Activated naive CD8-positive, alpha-beta T cell treated with anti-CD3 and anti-CD28 coated beads for 36 hours (primary cell): ENCODE data around the gene SMNDC1. TPM values are rescaled to one million over a fixed set of nuclear protein-coding genes. Genes with fewer than 3 reads are reported as not detected.
A peak's percentile ranks its signal among the peaks of the same experiment; 100 is the strongest.
"Not testable (repeated sequence)": the region's sequence is repeated elsewhere in the genome, so short reads cannot be mapped to it uniquely, and the experiment has no call there.

ENCODE experiments used
- DNase-seq: peaks from one replicate; pipeline ENCODE4 v3.0.0; 2021
- H3K27ac Mint-ChIP-seq: one replicate; pipeline ENCODE4 v1.8.0; 2022; ENCODE audit warnings: mild to moderate bottlenecking, moderate library complexity, mixed read lengths
- H3K27me3 Mint-ChIP-seq: one replicate; pipeline ENCODE4 v1.8.0; 2022; ENCODE audit warnings: mild to moderate bottlenecking, mixed read lengths
- H3K36me3 Mint-ChIP-seq: one replicate; pipeline ENCODE4 v1.8.0; 2021; ENCODE audit warnings: mild to moderate bottlenecking, mixed read lengths
- H3K4me1 Mint-ChIP-seq: one replicate; pipeline ENCODE4 v1.8.0; 2021; ENCODE audit warnings: mixed read lengths
- H3K4me3 Mint-ChIP-seq: one replicate; pipeline ENCODE4 v1.8.0; 2022; ENCODE audit warnings: mild to moderate bottlenecking, moderate library complexity, mixed read lengths
- H3K9me3 Mint-ChIP-seq: one replicate; pipeline ENCODE4 v1.8.0; 2022; ENCODE audit warnings: mixed read lengths
- total RNA-seq, 2 experiments: library from RNA; stranded (reverse); gene quantifications; one replicate each; pipeline ENCODE4 v1.2.3, GENCODE V29; 2021

The SMNDC1 gene
- total RNA-seq, 2 experiments from 2014 or later, result 55.1 to 56.9 TPM

GRCh38 chr10:110337401-110337800 lies 32.7 kb upstream of the SMNDC1 start:
- Mint-ChIP-seq H3K27me3 (no peaks in the 10 kb centered on the region), H3K4me1 (peaks cover 7% of the 10 kb centered on the region), H3K27ac (no peak overlapping the region), H3K36me3 (no peaks in the 10 kb centered on the region), H3K9me3 (no peaks in the 10 kb centered on the region), H3K4me3 (no peak overlapping the region)
- no peak for DNase-seq

- H3K27ac Mint-ChIP-seq, result no peak overlapping the region
- H3K4me3 Mint-ChIP-seq, result no peak overlapping the region
These were observed 31.5 kb upstream of the SMNDC1 start for GRCh38 chr10:110336111-110336721.

GRCh38 chr10:110335314-110336064 lies 30.8 kb upstream of the SMNDC1 start:
- no peak overlapping the region for H3K27ac Mint-ChIP-seq
- no peak for DNase-seq

More at GRCh38 chr10:110336111-110336721, 31.5 kb upstream of the SMNDC1 start:
- no peaks in the 10 kb centered on the region for H3K36me3 Mint-ChIP-seq
- no peak for DNase-seq
- peaks cover 7% of the 10 kb centered on the region for H3K4me1 Mint-ChIP-seq
- H3K27me3 Mint-ChIP-seq, result no peaks in the 10 kb centered on the region
- H3K9me3 Mint-ChIP-seq, result no peaks in the 10 kb centered on the region

GRCh38 chr10:110334061-110334656 lies 29.4 kb upstream of the SMNDC1 start:
- no peak for DNase-seq
- H3K36me3 Mint-ChIP-seq, result peaks cover 6% of the 10 kb centered on the region
- H3K4me3 Mint-ChIP-seq, result no peak overlapping the region
- H3K27me3 Mint-ChIP-seq, result no peaks in the 10 kb centered on the region
- H3K9me3 Mint-ChIP-seq, result peaks cover 14% of the 10 kb centered on the region
- no peak overlapping the region for H3K27ac Mint-ChIP-seq
- H3K4me1 Mint-ChIP-seq, result peaks cover 7% of the 10 kb centered on the region

More at GRCh38 chr10:110335314-110336064, 30.8 kb upstream of the SMNDC1 start:
- peaks cover 7% of the 10 kb centered on the region for H3K4me1 Mint-ChIP-seq
- H3K27me3 Mint-ChIP-seq, result no peaks in the 10 kb centered on the region
- H3K36me3 Mint-ChIP-seq, result no peaks in the 10 kb centered on the region
- H3K4me3 Mint-ChIP-seq, result no peak overlapping the region
- peaks cover 6% of the 10 kb centered on the region for H3K9me3 Mint-ChIP-seq

- not testable (repeated sequence) for H3K4me3 Mint-ChIP-seq, H3K27ac Mint-ChIP-seq
These were observed 26.6 kb upstream of the SMNDC1 start for GRCh38 chr10:110331226-110331795.

GRCh38 chr10:110330675-110331074 lies 26.0 kb upstream of the SMNDC1 start:
- Mint-ChIP-seq H3K36me3 (peaks cover 6% of the 10 kb centered on the region), H3K27me3 (peaks cover 7% of the 10 kb centered on the region), H3K27ac (no peak overlapping the region)

More at GRCh38 chr10:110331226-110331795, 26.6 kb upstream of the SMNDC1 start:
- not testable (repeated sequence) for DNase-seq, H3K27me3 Mint-ChIP-seq, H3K36me3 Mint-ChIP-seq, H3K4me1 Mint-ChIP-seq
- peaks cover 15% of the 10 kb centered on the region for H3K9me3 Mint-ChIP-seq

GRCh38 chr10:110327262-110327914 lies 22.7 kb upstream of the SMNDC1 start:
- peaks cover 11% of the 10 kb centered on the region for H3K4me1 Mint-ChIP-seq
- no peak for DNase-seq
- H3K27ac Mint-ChIP-seq, result no peak overlapping the region
- peaks cover 16% of the 10 kb centered on the region for H3K9me3 Mint-ChIP-seq
- no peak overlapping the region for H3K4me3 Mint-ChIP-seq
- peaks cover 8% of the 10 kb centered on the region for H3K27me3 Mint-ChIP-seq
- H3K36me3 Mint-ChIP-seq, result peaks cover 6% of the 10 kb centered on the region

More at GRCh38 chr10:110330675-110331074, 26.0 kb upstream of the SMNDC1 start:
- H3K4me1 Mint-ChIP-seq, result peaks cover 9% of the 10 kb centered on the region
- no peak overlapping the region for H3K4me3 Mint-ChIP-seq
- H3K9me3 Mint-ChIP-seq, result peaks cover 15% of the 10 kb centered on the region
- no peak for DNase-seq

GRCh38 chr10:110326351-110327032 lies 21.8 kb upstream of the SMNDC1 start:
- peaks cover 20% of the 10 kb centered on the region for H3K9me3 Mint-ChIP-seq
- H3K4me3 Mint-ChIP-seq, result no peak overlapping the region
- no peak overlapping the region for H3K27ac Mint-ChIP-seq
- H3K36me3 Mint-ChIP-seq, result peaks cover 6% of the 10 kb centered on the region
- DNase-seq, result no peak
- peaks cover 11% of the 10 kb centered on the region for H3K4me1 Mint-ChIP-seq
- H3K27me3 Mint-ChIP-seq, result peaks cover 11% of the 10 kb centered on the region

- Mint-ChIP-seq H3K27me3 (peaks cover 11% of the 10 kb centered on the region), H3K4me1 (peaks cover 11% of the 10 kb centered on the region), H3K4me3 (no peak overlapping the region), H3K36me3 (peaks cover 3% of the 10 kb centered on the region), H3K9me3 (peaks cover 13% of the 10 kb centered on the region), H3K27ac (peak overlapping the region; percentile 61)
- DNase-seq, result no peak
These were observed 20.1 kb upstream of the SMNDC1 start for GRCh38 chr10:110324805-110325280.

- Mint-ChIP-seq H3K36me3 (no peaks in the 10 kb centered on the region), H3K27me3 (peaks cover 11% of the 10 kb centered on the region), H3K4me1 (peaks cover 11% of the 10 kb centered on the region), H3K9me3 (peaks cover 9% of the 10 kb centered on the region), H3K27ac (peak overlapping the region; percentile 61), H3K4me3 (no peak overlapping the region)
- no peak for DNase-seq
These were observed 19.6 kb upstream of the SMNDC1 start for GRCh38 chr10:110324201-110324804.

- H3K27ac Mint-ChIP-seq, result no peak overlapping the region
- peaks cover 11% of the 10 kb centered on the region for H3K27me3 Mint-ChIP-seq
- H3K4me3 Mint-ChIP-seq, result no peak overlapping the region
- peaks cover 7% of the 10 kb centered on the region for H3K9me3 Mint-ChIP-seq
- peaks cover 11% of the 10 kb centered on the region for H3K4me1 Mint-ChIP-seq
- no peaks in the 10 kb centered on the region for H3K36me3 Mint-ChIP-seq
- DNase-seq, result no peak
These were observed 18.8 kb upstream of the SMNDC1 start for GRCh38 chr10:110323503-110323902.

GRCh38 chr10:110321869-110322620 lies 17.3 kb upstream of the SMNDC1 start:
- Mint-ChIP-seq H3K36me3 (no peaks in the 10 kb centered on the region), H3K27ac (no peak overlapping the region), H3K27me3 (peaks cover 11% of the 10 kb centered on the region), H3K4me3 (no peak overlapping the region), H3K9me3 (peaks cover 7% of the 10 kb centered on the region), H3K4me1 (peaks cover 12% of the 10 kb centered on the region)
- no peak for DNase-seq
